Suppressor macrophage (primary cell): ENCODE data around the gene BTBD3.

ENCODE experiments used
- DNase-seq, 4 experiments: peaks; one replicate each; pipeline ENCODE4 v3.0.0-alpha.2; 2020 to 2022

BTBD3 gene

GRCh38 chr20:11918391-11918845 is 725 bp downstream of the BTBD3 start:
- DNase-seq = peak in 2 of 4 experiments; percentile 6 to 8

- DNase-seq = no peak
These were observed 1.3 kb downstream of the BTBD3 start for GRCh38 chr20:11918981-11919380.

DNA sequence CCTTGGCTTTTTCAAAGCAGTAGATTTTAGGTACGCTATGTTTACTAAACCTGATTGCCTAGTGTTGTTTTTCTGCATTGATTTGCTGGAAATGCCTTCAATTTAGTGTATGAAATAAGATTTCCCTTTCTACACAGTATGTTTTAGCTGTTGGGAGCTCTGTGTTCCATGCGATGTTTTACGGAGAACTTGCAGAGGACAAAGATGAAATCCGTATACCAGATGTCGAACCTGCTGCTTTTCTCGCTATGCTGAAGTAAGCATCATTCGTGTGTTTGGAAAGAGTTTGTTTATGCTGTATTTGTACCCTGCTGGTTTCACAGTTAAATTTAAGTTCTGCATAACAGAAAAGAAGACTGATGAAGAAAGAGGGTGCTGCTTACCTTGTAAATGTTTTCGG is 1.9 kb downstream of the BTBD3 start:
- no peak for DNase-seq

DNA sequence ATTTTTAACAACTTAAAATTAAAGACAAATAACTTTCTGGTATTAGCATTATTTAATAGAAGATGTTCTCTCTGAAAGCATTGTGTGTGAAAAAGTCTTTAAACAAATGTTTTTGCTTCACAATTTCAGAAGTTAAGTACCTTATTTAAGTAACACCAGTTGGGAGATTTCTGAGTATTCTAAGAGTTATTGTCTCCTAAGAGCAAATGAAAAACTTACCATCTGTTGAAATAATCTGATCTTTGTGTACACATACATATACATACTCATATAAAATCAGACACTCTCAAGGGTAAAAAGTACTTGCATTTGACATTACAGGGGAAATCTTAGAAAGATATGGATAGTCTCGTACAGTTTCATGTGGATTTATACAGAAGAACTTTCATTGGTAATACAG is 2.4 kb downstream of the BTBD3 start:
- no peak for DNase-seq

DNA sequence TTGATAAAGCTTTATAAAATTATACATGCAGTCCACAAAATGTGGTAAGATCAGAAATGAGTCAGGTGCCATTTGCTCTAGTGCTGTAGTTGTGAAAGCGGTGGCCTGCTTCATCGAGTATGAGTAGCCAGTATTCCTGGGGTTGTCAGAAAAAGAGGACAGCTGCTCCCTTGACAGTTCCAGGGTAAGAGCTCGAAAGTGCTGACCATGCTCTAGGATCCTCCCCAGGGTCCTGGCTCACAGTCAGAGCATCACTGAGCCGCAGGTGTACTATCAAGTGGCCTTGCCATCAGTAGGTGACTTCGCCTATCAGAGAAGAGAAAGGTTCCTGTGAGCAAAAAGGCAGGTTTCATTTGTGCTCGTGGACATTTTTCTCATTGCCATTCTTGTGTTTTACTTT is 3.6 kb downstream of the BTBD3 start:
- DNase-seq = no peak

- no peak for DNase-seq
These were observed 4.9 kb downstream of the BTBD3 start for GRCh38 chr20:11922561-11922960.

- no peak for DNase-seq
These were observed 7.2 kb downstream of the BTBD3 start for GRCh38 chr20:11924923-11925322.

DNA sequence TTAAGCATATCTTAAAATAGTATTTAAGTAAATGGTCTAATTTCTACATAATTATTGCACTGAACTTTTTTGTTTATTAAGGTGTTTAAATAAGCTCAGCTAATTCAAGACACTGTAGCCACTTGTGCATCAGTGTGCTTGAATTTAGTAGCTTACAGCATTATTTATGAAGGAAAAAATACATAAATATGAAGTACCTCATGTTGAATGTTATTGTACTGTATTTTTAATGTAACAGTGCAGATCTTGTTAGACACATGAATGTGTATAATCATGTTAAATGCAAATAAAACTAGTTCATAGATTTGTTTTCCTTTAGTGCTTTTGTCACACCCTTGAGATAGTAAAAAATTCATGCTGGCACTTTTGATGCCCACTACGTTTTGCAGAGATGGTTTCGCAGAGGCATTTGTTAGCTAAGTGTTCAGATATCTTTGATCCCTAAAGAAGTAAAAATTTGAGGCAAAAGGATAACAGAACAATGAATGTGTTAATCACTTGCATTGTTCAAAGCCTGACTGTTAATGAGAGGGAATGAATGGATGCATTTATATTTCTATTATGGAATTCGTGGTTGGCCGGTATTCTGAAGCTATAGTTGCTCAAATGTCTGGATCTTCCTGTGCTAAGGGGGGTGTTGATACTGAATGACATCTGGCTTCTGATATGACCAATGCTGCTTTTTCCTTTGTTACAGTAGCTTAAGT is 8.8 kb downstream of the BTBD3 start:
- no peak for DNase-seq

- no peak for DNase-seq
These were observed 12.3 kb downstream of the BTBD3 start for GRCh38 chr20:11929947-11930346.

- DNase-seq = no peak
These were observed 17.8 kb downstream of the BTBD3 start for GRCh38 chr20:11935212-11936154.

DNA sequence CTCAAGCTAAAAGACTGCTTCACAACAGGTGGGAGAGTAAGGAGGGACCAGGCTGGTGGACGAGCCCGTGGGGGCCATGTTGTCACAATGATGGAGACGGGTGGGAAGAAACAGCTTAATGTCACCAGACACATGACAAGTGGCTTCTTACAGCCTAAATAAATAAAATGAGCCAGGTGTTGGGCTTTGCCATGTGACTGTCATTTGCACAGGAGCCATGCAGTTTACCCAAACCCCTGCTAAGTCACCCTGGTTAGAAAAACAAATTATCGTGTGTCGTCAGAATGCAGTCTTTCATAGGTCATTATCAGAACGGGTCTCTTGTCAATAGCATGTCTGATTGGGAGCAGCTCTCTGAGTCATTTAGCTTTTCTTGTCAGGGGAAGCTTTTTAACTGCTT is 18.5 kb downstream of the BTBD3 start:
- no peak for DNase-seq

- no peak for DNase-seq
These were observed 19.5 kb downstream of the BTBD3 start for GRCh38 chr20:11937230-11937629.

GRCh38 chr20:11941593-11942246 is 24.0 kb downstream of the BTBD3 start:
- no peak for DNase-seq

DNA sequence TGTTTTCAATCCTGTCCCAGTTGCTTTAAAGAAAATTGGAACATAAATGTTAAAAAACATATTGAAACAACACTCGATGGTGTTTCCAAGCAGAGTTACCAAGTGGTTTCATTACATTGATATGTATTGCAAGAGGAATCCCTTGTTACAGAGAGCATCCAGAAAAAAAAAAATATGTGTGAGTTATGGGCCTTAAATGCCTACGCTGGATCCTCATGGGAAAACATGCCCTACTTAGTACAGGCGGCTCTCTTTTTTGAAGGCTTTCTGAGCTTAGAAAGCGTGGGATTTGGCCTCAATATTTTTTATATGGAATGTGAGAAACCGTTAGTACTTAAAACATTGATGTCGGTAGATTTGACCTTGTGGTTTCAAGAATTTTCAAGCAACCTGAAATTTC is 26.1 kb downstream of the BTBD3 start:
- no peak for DNase-seq

GRCh38 chr20:11948806-11949205 is 31.1 kb downstream of the BTBD3 start:
- no peak for DNase-seq

GRCh38 chr20:11949711-11950110 is 32.0 kb downstream of the BTBD3 start:
- no peak for DNase-seq

- no peak for DNase-seq
These were observed 34.0 kb downstream of the BTBD3 start for GRCh38 chr20:11951696-11952095.

- DNase-seq = no peak
These were observed 34.9 kb downstream of the BTBD3 start for GRCh38 chr20:11952639-11953038.

DNA sequence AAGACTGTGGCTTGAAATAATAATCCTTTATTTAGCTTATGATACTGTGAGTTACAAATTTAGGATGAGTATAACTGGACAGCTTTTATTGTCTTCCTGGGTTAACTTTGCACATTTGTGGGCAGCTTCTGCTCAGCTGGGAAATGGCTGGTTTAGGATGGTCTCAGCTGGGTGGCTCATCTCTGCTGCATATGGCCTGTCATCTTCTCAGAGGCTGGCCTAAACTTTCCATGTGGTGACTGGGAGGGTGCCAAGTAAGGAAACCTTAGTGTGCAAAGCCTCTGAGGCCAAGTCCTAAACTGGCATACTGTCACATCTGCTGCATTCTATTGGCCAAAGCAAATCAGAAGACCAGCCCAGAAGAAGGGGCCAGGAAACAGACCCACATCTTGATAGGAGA is 40.2 kb downstream of the BTBD3 start:
- DNase-seq = no peak

GRCh38 chr20:11958855-11959254 is 41.2 kb downstream of the BTBD3 start:
- DNase-seq = peak in 3 of 4 experiments; percentile 2 to 30 (median 5)

DNA sequence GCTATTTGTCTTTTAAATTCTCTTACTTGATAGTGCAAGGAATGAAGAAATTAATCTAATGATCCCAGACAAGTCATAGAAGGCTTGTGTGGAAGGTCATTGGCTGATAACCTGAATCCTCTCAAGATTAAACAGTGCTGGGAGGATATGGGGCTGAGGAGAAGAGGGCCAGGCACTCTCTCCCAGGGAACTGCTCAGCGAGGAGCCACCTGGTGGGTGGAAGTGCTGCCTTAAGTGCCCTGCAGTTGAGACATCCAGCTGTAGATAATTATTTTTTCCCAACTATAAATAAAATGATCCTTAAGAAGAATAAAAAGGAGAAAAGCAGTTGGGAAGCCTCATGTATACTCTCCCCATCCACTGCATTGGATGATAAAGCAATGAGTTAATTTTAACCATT is 47.9 kb downstream of the BTBD3 start:
- no peak for DNase-seq

DNA sequence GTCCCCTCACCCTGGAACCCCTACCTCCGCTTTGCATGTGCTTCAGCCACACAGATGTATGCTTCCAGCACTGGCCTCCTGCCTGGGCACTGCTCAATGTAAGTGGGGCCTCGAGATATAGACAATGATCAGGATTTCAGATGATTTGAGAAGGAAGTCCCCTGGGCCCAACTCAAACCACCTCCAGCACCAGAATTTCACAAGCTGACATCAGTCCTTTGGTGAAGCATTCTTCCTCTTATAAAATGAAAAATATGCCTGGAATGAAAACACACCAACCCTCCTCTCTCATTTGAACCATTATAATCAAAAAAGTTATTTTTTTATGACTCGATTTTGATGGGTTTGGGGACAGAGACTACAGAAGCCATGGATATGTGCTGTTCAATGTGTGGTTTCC is 48.5 kb downstream of the BTBD3 start:
- no peak for DNase-seq

DNA sequence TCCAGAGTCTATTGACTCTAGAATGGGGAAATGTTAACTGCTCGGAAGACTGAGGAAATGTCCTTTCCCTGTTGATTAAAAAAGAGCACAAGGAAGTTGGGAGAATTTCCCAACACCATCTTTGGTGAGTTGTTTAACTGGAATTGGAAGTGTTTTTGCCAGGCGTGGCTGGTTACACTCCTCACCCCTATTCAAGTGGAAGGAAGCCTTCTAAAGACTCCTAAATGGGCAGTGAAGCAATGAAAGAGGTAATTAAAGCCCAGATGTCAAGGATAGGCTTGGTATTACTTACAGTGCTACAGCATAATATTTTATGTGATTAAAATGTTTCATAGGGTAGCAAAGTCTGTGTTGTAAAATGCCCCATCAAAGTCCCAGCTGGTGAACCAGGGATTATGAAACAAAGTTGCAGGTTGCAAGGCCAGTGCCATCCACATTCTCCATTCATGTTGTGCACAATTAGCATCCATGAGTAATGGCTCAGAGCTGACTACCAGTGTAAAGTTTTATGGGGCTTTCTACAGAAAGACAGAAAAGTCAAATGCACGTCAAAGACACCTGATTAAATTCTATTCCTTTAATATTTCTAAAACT is 52.6 kb downstream of the BTBD3 start:
- no peak for DNase-seq
